Prostate gland (tissue), 2 donors: ENCODE measurements around the gene CRIP1.

ENCODE experiments used
- POLR2A ChIP-seq: fragments of 450-650 bp; IDR thresholded peaks from one replicate; pipeline ENCODE4 v1.6.1; 2016; ENCODE audit warnings: antibody characterized with exemption, mild to moderate bottlenecking
- POLR2AphosphoS5 ChIP-seq: sonication (generic); formaldehyde crosslinking; IDR thresholded peaks from one replicate; pipeline ENCODE4 v1.6.1; 2017; ENCODE audit warnings: antibody characterized with exemption
- TF ChIP-seq, protein P1 (sequence below), 4 experiments: fragments of 200-600 bp in 2 of 4; fragments of 450-650 bp in 2 of 4; sonication (generic) in 2 of 4; IDR thresholded peaks; 1 replicate in 3 of 4; 2 replicates in 1 of 4; pipeline ENCODE4 v1.5.1; 2016 to 2019; ENCODE audit warnings: antibody characterized with exemption in 4 of 4, mild to moderate bottlenecking in 2 of 4, moderate library complexity in 2 of 4

DNA sequence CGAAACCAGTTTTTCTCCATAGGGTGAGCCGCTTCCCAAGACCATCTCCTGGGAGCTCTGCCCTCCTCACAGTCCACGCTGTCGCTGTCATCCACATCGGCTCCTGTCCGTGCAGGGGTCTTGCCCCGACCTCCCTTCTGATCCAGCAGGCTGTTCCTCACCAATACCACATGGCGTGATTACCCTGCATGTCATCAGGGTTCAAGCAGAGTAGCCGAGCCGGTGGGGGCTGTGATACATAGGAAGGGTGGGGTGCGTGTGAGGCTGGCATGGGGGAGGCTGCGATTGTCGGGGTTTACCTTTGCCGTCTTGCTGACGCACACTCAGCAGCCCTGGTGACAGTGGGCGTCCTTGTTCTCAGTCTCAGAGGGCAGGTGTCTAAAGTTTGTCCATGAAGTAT is 21.4 kb downstream of the CRIP1 start:
- TF ChIP-seq, protein P1, sequence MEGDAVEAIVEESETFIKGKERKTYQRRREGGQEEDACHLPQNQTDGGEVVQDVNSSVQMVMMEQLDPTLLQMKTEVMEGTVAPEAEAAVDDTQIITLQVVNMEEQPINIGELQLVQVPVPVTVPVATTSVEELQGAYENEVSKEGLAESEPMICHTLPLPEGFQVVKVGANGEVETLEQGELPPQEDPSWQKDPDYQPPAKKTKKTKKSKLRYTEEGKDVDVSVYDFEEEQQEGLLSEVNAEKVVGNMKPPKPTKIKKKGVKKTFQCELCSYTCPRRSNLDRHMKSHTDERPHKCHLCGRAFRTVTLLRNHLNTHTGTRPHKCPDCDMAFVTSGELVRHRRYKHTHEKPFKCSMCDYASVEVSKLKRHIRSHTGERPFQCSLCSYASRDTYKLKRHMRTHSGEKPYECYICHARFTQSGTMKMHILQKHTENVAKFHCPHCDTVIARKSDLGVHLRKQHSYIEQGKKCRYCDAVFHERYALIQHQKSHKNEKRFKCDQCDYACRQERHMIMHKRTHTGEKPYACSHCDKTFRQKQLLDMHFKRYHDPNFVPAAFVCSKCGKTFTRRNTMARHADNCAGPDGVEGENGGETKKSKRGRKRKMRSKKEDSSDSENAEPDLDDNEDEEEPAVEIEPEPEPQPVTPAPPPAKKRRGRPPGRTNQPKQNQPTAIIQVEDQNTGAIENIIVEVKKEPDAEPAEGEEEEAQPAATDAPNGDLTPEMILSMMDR (IDR thresholded peaks at IDR 0.05): no peak
- TF ChIP-seq POLR2AphosphoS5 (no peak), POLR2A (no peak)
